H1 (cell line): ENCODE results near the gene MTMR8. TPM values are rescaled to one million over a fixed set of nuclear protein-coding genes. Genes with fewer than 3 reads are reported as not detected.

Source experiments
- CREB1 ChIP-seq: IDR thresholded peaks from 2 replicates; pipeline ENCODE4 v1.6.1; 2012; ENCODE audit warnings: inconsistent platforms
- RAD21 ChIP-seq, 2 experiments: IDR thresholded peaks in 1 of 2; conservative IDR thresholded peaks in 1 of 2; 2 replicates each; pipeline ENCODE4 v1.6.1; 2011; ENCODE audit warnings: low read depth in 2 of 2, low read length in 2 of 2, improper control_type of control experiment in 1 of 2, inconsistent platforms in 1 of 2, mild to moderate bottlenecking in 1 of 2, moderate library complexity in 1 of 2
- RBBP5 ChIP-seq: IDR thresholded peaks from 2 replicates; pipeline ENCODE4 v1.7.1; 2012; ENCODE audit warnings: low read depth, mild to moderate bottlenecking, inconsistent platforms, low read length, moderate library complexity, borderline replicate concordance
- RNF2 ChIP-seq: fragments of 200-900, 300-1000 bp; sonication (generic); IDR thresholded peaks from 2 replicates; pipeline ENCODE4 v1.7.1; 2016; ENCODE audit warnings: borderline replicate concordance, low read depth, mild to moderate bottlenecking, antibody characterized with exemption, low read length; ENCODE audit not compliant: poor library complexity, severe bottlenecking; ENCODE audit errors: missing control alignments
- polyA plus RNA-seq, 7 experiments: library from polyadenylated mRNA; depleted of rRNA in 3 of 7; stranded (reverse) in 5 of 7; unstranded in 2 of 7; fragments of >200 nt in 5 of 7; fragments of 200-250 nt in 2 of 7; gene quantifications; 1 replicate in 5 of 7; 2 replicates in 1 of 7; 4 replicates in 1 of 7; pipeline versions ENCODE4 v1.2.1 to v1.2.3, GENCODE V29; 2011 to 2013; ENCODE audit warnings: missing spikeins in 2 of 7, mixed read lengths in 2 of 7
- total RNA-seq: library from RNA; stranded (reverse); fragmentation: NEBNext Ultra II Directional; extraction: Animal tissue kit (Norgen Biotek cat#: 25700); gene quantifications from 2 replicates; pipeline ENCODE4 v1.2.1, GENCODE V29; 2021

The MTMR8 gene
- total and polyA plus RNA-seq, 2 of the 8 experiments (the other 6 are each of a cell fraction or from before 2014, with no cell fraction given) = 1.3 to 6.3 TPM

DNA sequence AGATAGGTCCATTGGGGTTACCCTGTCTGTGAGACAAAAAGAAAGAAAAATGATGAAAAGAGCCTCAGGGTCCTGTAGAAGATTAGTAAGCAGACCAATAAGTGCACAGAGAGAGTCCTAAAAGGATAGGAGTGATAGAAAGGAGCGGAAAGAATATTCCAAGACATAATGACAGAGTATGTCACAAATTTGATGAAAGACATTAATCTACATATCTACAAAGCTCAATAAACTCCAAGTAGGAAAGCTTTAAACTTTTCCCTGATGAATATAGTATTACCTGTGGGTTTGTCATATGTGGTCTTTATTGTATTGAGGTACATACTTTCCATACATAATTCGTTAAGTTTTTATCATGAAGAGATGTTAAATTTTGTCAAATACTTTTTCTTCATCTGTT lies 73.7 kb downstream of the MTMR8 start (continued):
- TF ChIP-seq RAD21 (IDR thresholded peaks at IDR 0.05 in 1 of 2, conservative IDR thresholded peaks at IDR 0.05 in 1 of 2; ENCODE audit: low read depth in 2 of 2, low read length in 2 of 2) (no peak), RBBP5 (no peak), RNF2 (no peak), CREB1 (no peak)
- TF ChIP-seq, all 59 proteins: peak for 0
